Tibial nerve (tissue), 4 donors: ENCODE results near the gene RAVER2.

Experiments used
- EP300 ChIP-seq, 2 donors: sonication (generic); formaldehyde crosslinking; IDR thresholded peaks; one replicate each; pipeline ENCODE4 v1.6.1; 2017; ENCODE audit warnings: antibody characterized with exemption in 2 of 2, mild to moderate bottlenecking in 1 of 2
- POLR2A ChIP-seq, 2 donors: fragments of 450-650 bp; IDR thresholded peaks; one replicate each; pipeline ENCODE4 v1.6.1; 2017; ENCODE audit warnings: antibody characterized with exemption in 2 of 2, mild to moderate bottlenecking in 2 of 2, moderate library complexity in 2 of 2
- TF ChIP-seq, protein P1 (sequence below), 5 experiments: fragments of 200-600 bp in 3 of 5; fragments of 450-650 bp in 2 of 5; sonication (generic) in 3 of 5; IDR thresholded peaks; one replicate each; pipeline ENCODE4 v1.5.1; 2016 to 2019; ENCODE audit warnings: antibody characterized with exemption in 5 of 5, mild to moderate bottlenecking in 3 of 5, moderate library complexity in 2 of 5

GRCh38 chr1:64848136-64848535 lies 103.3 kb downstream of the RAVER2 start:
- TF ChIP-seq, protein P1, sequence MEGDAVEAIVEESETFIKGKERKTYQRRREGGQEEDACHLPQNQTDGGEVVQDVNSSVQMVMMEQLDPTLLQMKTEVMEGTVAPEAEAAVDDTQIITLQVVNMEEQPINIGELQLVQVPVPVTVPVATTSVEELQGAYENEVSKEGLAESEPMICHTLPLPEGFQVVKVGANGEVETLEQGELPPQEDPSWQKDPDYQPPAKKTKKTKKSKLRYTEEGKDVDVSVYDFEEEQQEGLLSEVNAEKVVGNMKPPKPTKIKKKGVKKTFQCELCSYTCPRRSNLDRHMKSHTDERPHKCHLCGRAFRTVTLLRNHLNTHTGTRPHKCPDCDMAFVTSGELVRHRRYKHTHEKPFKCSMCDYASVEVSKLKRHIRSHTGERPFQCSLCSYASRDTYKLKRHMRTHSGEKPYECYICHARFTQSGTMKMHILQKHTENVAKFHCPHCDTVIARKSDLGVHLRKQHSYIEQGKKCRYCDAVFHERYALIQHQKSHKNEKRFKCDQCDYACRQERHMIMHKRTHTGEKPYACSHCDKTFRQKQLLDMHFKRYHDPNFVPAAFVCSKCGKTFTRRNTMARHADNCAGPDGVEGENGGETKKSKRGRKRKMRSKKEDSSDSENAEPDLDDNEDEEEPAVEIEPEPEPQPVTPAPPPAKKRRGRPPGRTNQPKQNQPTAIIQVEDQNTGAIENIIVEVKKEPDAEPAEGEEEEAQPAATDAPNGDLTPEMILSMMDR (IDR thresholded peaks at IDR 0.05): no peak
- TF ChIP-seq POLR2A (IDR thresholded peaks at IDR 0.05) (no peak), EP300 (IDR thresholded peaks at IDR 0.05) (no peak)
